GM12892 (cell line): ENCODE results near the gene OR52N4.

Source experiments
- POLR2A ChIP-seq: IDR thresholded peaks from 2 replicates; pipeline ENCODE4 v1.6.1; 2011; ENCODE audit warnings: low read depth, low read length, control low read depth
- POLR2AphosphoS5 ChIP-seq: IDR thresholded peaks from 2 replicates; pipeline ENCODE4 v1.6.1; 2011; ENCODE audit warnings: low read depth, low read length, control low read depth
- TAF1 ChIP-seq: IDR thresholded peaks from 2 replicates; pipeline ENCODE4 v1.6.1; 2011; ENCODE audit warnings: low read depth, mild to moderate bottlenecking, control low read depth, low read length, borderline replicate concordance

GRCh38 chr11:5722622-5723021, 31.4 kb upstream of the OR52N4 start:
- no peak for TF ChIP-seq POLR2A
- no peak for TF ChIP-seq POLR2AphosphoS5
- TF ChIP-seq TAF1 = no peak
